GM18858 (cell line): Measurements from ENCODE around the gene RXRA.
A peak's percentile ranks its signal among the peaks of the same experiment; 100 is the strongest.

Experiments used
- ATAC-seq: cut with Tn5 transposase; IDR thresholded peaks from one replicate; pipeline ENCODE4 v1.9.1; 2021; ENCODE audit not compliant: unreplicated experiment

RXRA gene

GRCh38 chr9:134442486-134443173, 116.4 kb downstream of the RXRA start:
- no peak for ATAC-seq

GRCh38 chr9:134443174-134444037, 117.2 kb downstream of the RXRA start:
- ATAC-seq = no peak

- no peak for ATAC-seq
These were observed 117.7 kb downstream of the RXRA start for GRCh38 chr9:134444038-134444315.

GRCh38 chr9:134445000-134445399, 118.7 kb downstream of the RXRA start:
- ATAC-seq = no peak

- peak; percentile 66 for ATAC-seq
These were observed 123.1 kb downstream of the RXRA start for GRCh38 chr9:134449180-134449916.

- no peak for ATAC-seq
These were observed 125.6 kb downstream of the RXRA start for GRCh38 chr9:134451700-134452458.

- no peak for ATAC-seq
These were observed 126.5 kb downstream of the RXRA start for GRCh38 chr9:134452728-134453127.

- no peak for ATAC-seq
These were observed 127.7 kb downstream of the RXRA start for GRCh38 chr9:134453776-134454475.

- ATAC-seq = no peak
These were observed 128.2 kb downstream of the RXRA start for GRCh38 chr9:134454476-134454857.

- ATAC-seq = no peak
These were observed 128.8 kb downstream of the RXRA start for GRCh38 chr9:134455021-134455471.

- no peak for ATAC-seq
These were observed 129.3 kb downstream of the RXRA start for GRCh38 chr9:134455537-134455933.

GRCh38 chr9:134455934-134456755, 129.9 kb downstream of the RXRA start:
- ATAC-seq = no peak

- no peak for ATAC-seq
These were observed 130.6 kb downstream of the RXRA start for GRCh38 chr9:134456756-134457305.

- ATAC-seq = no peak
These were observed 131.3 kb downstream of the RXRA start for GRCh38 chr9:134457321-134458206.

- no peak for ATAC-seq
These were observed 132.2 kb downstream of the RXRA start for GRCh38 chr9:134458207-134459108.

GRCh38 chr9:134459164-134459563, 132.9 kb downstream of the RXRA start:
- ATAC-seq = no peak

- ATAC-seq = no peak
These were observed 133.3 kb downstream of the RXRA start for GRCh38 chr9:134459573-134459972.
